K562 (cell line): Measurements from ENCODE around the gene NMNAT2. TPM values are rescaled to one million over a fixed set of nuclear protein-coding genes. Genes with fewer than 3 reads are reported as not detected.

ENCODE experiments used
- ATAC-seq: fragments of 200-7000 bp; cut with Tn5 transposase; 3 replicates; pipeline ENCODE4 v1.9.1; 2020; ENCODE audit warnings: moderate library complexity
- BruUV-seq: library from RNA; stranded (reverse); fragments of 400-500 nt; replicated peaks from 2 replicates; lab custom pipeline; 2021; lab: Mats Ljungman, UMichigan
- CTCF ChIA-PET: fragments of 300-600 bp; formaldehyde crosslinking; extraction: SDS; loops from one replicate; lab custom pipeline; 2021; ENCODE audit warnings: low intra/inter-chr PET ratio; lab: Yijun Ruan, JAX
- POLR2A ChIA-PET: fragments of 300-600, 350-650 bp; sonication (Branson Sonifier 250); formaldehyde crosslinking; extraction: SDS; loops from one replicate; lab custom pipeline; 2021; ENCODE audit warnings: antibody characterized with exemption, inconsistent platforms; lab: Yijun Ruan, JAX
- DNase-seq, 4 experiments: peaks; one replicate each; pipeline versions ENCODE4 v3.0.0 to v3.0.0-alpha.2; 2011 to 2018; ENCODE audit warnings: low spot score in 3 of 4, mixed read lengths in 3 of 4; ENCODE audit errors: extremely low read depth in 1 of 4
- FAIRE-seq: peaks from 2 replicates; lab custom pipeline; 2011; peaks lifted over from hg19 to GRCh38; lab: Jason Lieb, UNC
- H2AFZ ChIP-seq: 2 replicates; pipeline ENCODE4 v1.6.0; 2011; ENCODE audit warnings: low read depth, low read length, control low read depth, inconsistent platforms
- H3K27ac ChIP-seq: fragments of 200-600 bp; 3 replicates; pipeline ENCODE4 v1.8.0; 2011; ENCODE audit warnings: low read depth, mild to moderate bottlenecking, control low read depth, inconsistent platforms, low read length, moderate library complexity, mixed read lengths; ENCODE audit errors: extremely low read depth
- H3K27me3 ChIP-seq, 2 experiments: fragments of 300-600 bp in 1 of 2; 2 replicates in 1 of 2; 3 replicates in 1 of 2; pipeline versions ENCODE4 v1.6.0 to v1.8.0; 2011; ENCODE audit warnings: inconsistent platforms in 2 of 2, low read length in 2 of 2, mild to moderate bottlenecking in 1 of 2, mixed read lengths in 1 of 2, moderate library complexity in 1 of 2; ENCODE audit not compliant: control insufficient read depth in 2 of 2, insufficient read depth in 2 of 2
- H3K36me3 ChIP-seq: fragments of 300-600 bp; 3 replicates; pipeline ENCODE4 v1.8.0; 2011; ENCODE audit warnings: mild to moderate bottlenecking, low read length, inconsistent platforms; ENCODE audit not compliant: control insufficient read depth, insufficient read depth
- H3K4me1 ChIP-seq, 2 experiments: fragments of 200-600 bp in 1 of 2; replicated peaks in 1 of 2; 2 replicates in 1 of 2; 3 replicates in 1 of 2; pipeline versions ENCODE4 v1.5.1 to v1.8.0; 2011; ENCODE audit warnings: inconsistent platforms in 2 of 2, low read length in 2 of 2, mild to moderate bottlenecking in 1 of 2, mixed read lengths in 1 of 2, moderate library complexity in 1 of 2; ENCODE audit not compliant: control insufficient read depth in 2 of 2, insufficient read depth in 2 of 2
- H3K4me2 ChIP-seq: 2 replicates; pipeline ENCODE4 v1.6.1; 2011; ENCODE audit warnings: low read length, control low read depth, inconsistent platforms, mixed read lengths; ENCODE audit not compliant: insufficient read depth
- H3K4me3 ChIP-seq: fragments of 200-600 bp; sonication (generic), shearing (Covaris generic); 2 replicates; pipeline ENCODE4 v1.5.1; 2016; ENCODE audit warnings: control low read depth, inconsistent platforms
- H3K79me2 ChIP-seq: fragments of 200-600 bp; 3 replicates; pipeline ENCODE4 v1.8.0; 2011; ENCODE audit warnings: low read length, inconsistent platforms; ENCODE audit not compliant: control insufficient read depth, insufficient read depth
- H3K9ac ChIP-seq, 2 experiments: 2 replicates each; pipeline versions ENCODE4 v1.6.0 to v1.6.1; 2011; ENCODE audit warnings: low read depth in 2 of 2, low read length in 2 of 2, control low read depth in 1 of 2, inconsistent platforms in 1 of 2, mild to moderate bottlenecking in 1 of 2, mixed read lengths in 1 of 2; ENCODE audit not compliant: insufficient read depth in 1 of 2
- H3K9me1 ChIP-seq: one replicate; pipeline ENCODE4 v1.6.0; 2011; ENCODE audit warnings: inconsistent platforms, mild to moderate bottlenecking, low read length, moderate library complexity; ENCODE audit not compliant: control insufficient read depth, insufficient read depth
- H3K9me3 ChIP-seq: replicated peaks from 2 replicates; pipeline ENCODE4 v1.5.1; 2011; ENCODE audit warnings: low read depth, low read length, inconsistent platforms; ENCODE audit not compliant: control insufficient read depth, insufficient read depth
- H4K20me1 ChIP-seq: replicated peaks from 2 replicates; pipeline ENCODE4 v1.6.1; 2011; ENCODE audit warnings: low read length, inconsistent platforms, mixed read lengths; ENCODE audit not compliant: control insufficient read depth, insufficient read depth
- CTBP1 ChIP-seq: fragments of 450-650 bp; IDR thresholded peaks from 2 replicates; pipeline ENCODE4 v1.6.1; 2016; ENCODE audit warnings: borderline replicate concordance
- FOXK2 ChIP-seq, 2 experiments: fragments of 450-650 bp; IDR thresholded peaks in 1 of 2; conservative IDR thresholded peaks in 1 of 2; 2 replicates each; pipeline ENCODE4 v1.6.1; 2016; ENCODE audit warnings: low read depth in 2 of 2, mild to moderate bottlenecking in 1 of 2
- PHB ChIP-seq: fragments of 250-450 bp; sonication (Bioruptor Pico); IDR thresholded peaks from 2 replicates; pipeline ENCODE4 v1.5.0; 2021
- PTRF ChIP-seq: fragments of 450-650 bp; IDR thresholded peaks from 2 replicates; pipeline ENCODE4 v1.6.1; 2016; ENCODE audit warnings: mild to moderate bottlenecking, missing genetic modification characterization, missing compliant biosample characterization
- SMAD4 ChIP-seq: fragments of 250-450 bp; sonication (Bioruptor Pico); conservative IDR thresholded peaks from 2 replicates; pipeline ENCODE4 v1.8.0; 2021; ENCODE audit warnings: inconsistent platforms, mild to moderate bottlenecking, moderate library complexity
- U2AF2 ChIP-seq: fragments of 200-400 bp; formaldehyde crosslinking; optimal IDR thresholded peaks from 2 replicates; pipeline ENCODE3; 2017; ENCODE audit warnings: low read depth, mild to moderate bottlenecking, low read length
- XRCC3 ChIP-seq: fragments of 450-650 bp; IDR thresholded peaks from 2 replicates; pipeline ENCODE4 v1.6.1; 2017; ENCODE audit warnings: mild to moderate bottlenecking, moderate library complexity
- ZNF384 ChIP-seq: IDR thresholded peaks from 2 replicates; pipeline ENCODE4 v1.6.1; 2012; ENCODE audit warnings: low read depth, low read length, improper control_type of control experiment
- ZNF561 ChIP-seq: fragments of 450-650 bp; formaldehyde crosslinking; conservative IDR thresholded peaks from 2 replicates; pipeline ENCODE4 v1.4.0; 2020; ENCODE audit warnings: mild to moderate bottlenecking, moderate library complexity
- ZNF583 ChIP-seq: fragments of 250-450 bp; sonication (Bioruptor Pico); IDR thresholded peaks from 2 replicates; pipeline ENCODE4 v1.4.0; 2020
- WGBS: fragments of 100-300 bp; shearing (Covaris generic); methylation state at CpG from one replicate; pipeline ENCODE4 v1.1.6; 2016; ENCODE audit warnings: low coverage, mixed read lengths; ENCODE audit not compliant: insufficient coverage; ENCODE audit errors: missing lambda C conversion rate; 5-methylcytosine and 5-hydroxymethylcytosine counted together
- in situ Hi-C: fragments of 300-500 bp; cut with MboI; formaldehyde crosslinking; loops from 4 replicates; pipeline ENCODE4 v1.15.0; 2018; ENCODE audit warnings: inconsistent platforms, mixed read lengths
- intact Hi-C: fragments of 100-400 bp; cut with micrococcal nuclease; formaldehyde crosslinking; loops from 2 replicates; pipeline ENCODE4 v1.14.2; 2022
- polyA plus RNA-seq, 8 experiments: library from polyadenylated mRNA; depleted of rRNA in 4 of 8; stranded (reverse) in 5 of 8; unstranded in 3 of 8; fragments of >200 nt; fragmentation: Nextera tagmentation in 2 of 8; fragmentation: Illumina TruSeq in 1 of 8; extraction: Ambion mirVana in 2 of 8; extraction: Trizol in 1 of 8; gene quantifications; 2 replicates each; pipeline versions ENCODE4 v1.2.1 to v1.2.3, GENCODE V29; 2011 to 2014; ENCODE audit warnings: inconsistent platforms in 1 of 8, missing spikeins in 1 of 8
- total RNA-seq, 7 experiments: library from RNA; depleted of rRNA in 6 of 7; stranded (reverse); fragments of >200 nt in 6 of 7; fragmentation: Illumina TruSeq in 2 of 7; extraction: Trizol in 2 of 7; gene quantifications; 2 replicates each; pipeline versions ENCODE4 v1.2.1 to v1.2.3, GENCODE V29; 2011 to 2021; ENCODE audit warnings: low replicate concordance in 1 of 7
- TF ChIP-seq, protein P1 (sequence below): sonication (generic); formaldehyde crosslinking; IDR thresholded peaks from 2 replicates; pipeline ENCODE4 v1.8.1; 2023; ENCODE audit warnings: mild to moderate bottlenecking, missing genetic modification reagents
- TF ChIP-seq, protein P2 (sequence below): sonication (generic); formaldehyde crosslinking; IDR thresholded peaks from 2 replicates; pipeline ENCODE4 v1.8.0; 2022; ENCODE audit warnings: mild to moderate bottlenecking, missing genetic modification reagents
- TF ChIP-seq, protein P3 (sequence below): fragments of 450-650 bp; IDR thresholded peaks from 2 replicates; pipeline ENCODE4 v1.6.1; 2018; ENCODE audit warnings: mild to moderate bottlenecking, low read depth; ENCODE audit not compliant: partially characterized antibody

NMNAT2 gene
- total and polyA plus RNA-seq, 9 of the 15 experiments (the other 6 are each of a cell fraction or from before 2014, with no cell fraction given) = not detected

DNA sequence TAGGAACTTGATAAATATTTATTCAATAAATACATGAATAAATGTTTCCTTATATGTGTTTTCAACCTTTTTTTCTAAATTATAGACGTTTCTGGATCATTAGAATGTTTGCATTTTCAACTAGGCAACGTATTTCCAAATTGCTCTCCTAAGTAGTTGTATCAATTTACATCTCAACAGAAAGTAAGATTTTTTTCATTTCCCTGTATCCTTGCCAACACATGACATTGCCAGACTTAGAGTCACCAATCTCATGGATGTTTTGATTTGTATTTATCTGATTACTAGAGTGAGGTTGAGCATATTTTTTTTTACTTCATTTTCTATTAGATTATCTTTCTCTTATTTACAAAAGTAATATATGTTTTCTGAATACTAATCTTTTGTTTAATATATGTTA, 31.9 kb upstream of the NMNAT2 start:
- 5% methylated on average over 2 of the region's 2 CpGs for WGBS
- POLR2A ChIA-PET = no interaction called here
- in situ Hi-C loops = no loop called here
- H3K4me1 ChIP-seq = no peaks in the 10 kb centered on the region
- no peaks in the 10 kb centered on the region for H3K36me3 ChIP-seq
- H3K9ac ChIP-seq = no peak overlapping the region
- peaks cover 0 to 4% of the 10 kb centered on the region in 2 experiments; a peak in 1 of 5 replicates for H3K27me3 ChIP-seq
- DNase-seq (no peak), FAIRE-seq (no peak), ATAC-seq (no peak)
- BruUV-seq = no TSS peak
- no peak overlapping the region for H3K27ac ChIP-seq
- H3K9me3 ChIP-seq = no peaks in the 10 kb centered on the region
- H2AFZ ChIP-seq = peak overlapping the region; percentile 75
- H3K4me3 ChIP-seq = no peak overlapping the region
- no peak overlapping the region for H3K4me2 ChIP-seq
- no peak for TF ChIP-seq ZNF384
- TF ChIP-seq ZNF583 (CRISPR knock-in tag) = no peak
- TF ChIP-seq, protein P1, sequence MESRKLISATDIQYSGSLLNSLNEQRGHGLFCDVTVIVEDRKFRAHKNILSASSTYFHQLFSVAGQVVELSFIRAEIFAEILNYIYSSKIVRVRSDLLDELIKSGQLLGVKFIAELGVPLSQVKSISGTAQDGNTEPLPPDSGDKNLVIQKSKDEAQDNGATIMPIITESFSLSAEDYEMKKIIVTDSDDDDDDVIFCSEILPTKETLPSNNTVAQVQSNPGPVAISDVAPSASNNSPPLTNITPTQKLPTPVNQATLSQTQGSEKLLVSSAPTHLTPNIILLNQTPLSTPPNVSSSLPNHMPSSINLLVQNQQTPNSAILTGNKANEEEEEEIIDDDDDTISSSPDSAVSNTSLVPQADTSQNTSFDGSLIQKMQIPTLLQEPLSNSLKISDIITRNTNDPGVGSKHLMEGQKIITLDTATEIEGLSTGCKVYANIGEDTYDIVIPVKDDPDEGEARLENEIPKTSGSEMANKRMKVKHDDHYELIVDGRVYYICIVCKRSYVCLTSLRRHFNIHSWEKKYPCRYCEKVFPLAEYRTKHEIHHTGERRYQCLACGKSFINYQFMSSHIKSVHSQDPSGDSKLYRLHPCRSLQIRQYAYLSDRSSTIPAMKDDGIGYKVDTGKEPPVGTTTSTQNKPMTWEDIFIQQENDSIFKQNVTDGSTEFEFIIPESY (CRISPR knock-in tag) = no peak
- no peak for TF ChIP-seq ZNF561 (CRISPR knock-in tag)
- no peak for TF ChIP-seq PTRF (tag)
- no peak for TF ChIP-seq SMAD4 (CRISPR knock-in tag)
- TF ChIP-seq, protein P2, sequence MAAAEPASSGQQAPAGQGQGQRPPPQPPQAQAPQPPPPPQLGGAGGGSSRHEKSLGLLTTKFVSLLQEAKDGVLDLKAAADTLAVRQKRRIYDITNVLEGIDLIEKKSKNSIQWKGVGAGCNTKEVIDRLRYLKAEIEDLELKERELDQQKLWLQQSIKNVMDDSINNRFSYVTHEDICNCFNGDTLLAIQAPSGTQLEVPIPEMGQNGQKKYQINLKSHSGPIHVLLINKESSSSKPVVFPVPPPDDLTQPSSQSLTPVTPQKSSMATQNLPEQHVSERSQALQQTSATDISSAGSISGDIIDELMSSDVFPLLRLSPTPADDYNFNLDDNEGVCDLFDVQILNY (CRISPR knock-in tag) = no peak
- TF ChIP-seq XRCC3 = no peak
- no peak for TF ChIP-seq CTBP1
- no peak for TF ChIP-seq PHB
- TF ChIP-seq FOXK2 (conservative IDR thresholded peaks at IDR 0.05 in 1 of 2, IDR thresholded peaks at IDR 0.05 in 1 of 2; ENCODE audit: low read depth in 2 of 2) = no peak
- TF ChIP-seq U2AF2 = no peak
- TF ChIP-seq, protein P3, sequence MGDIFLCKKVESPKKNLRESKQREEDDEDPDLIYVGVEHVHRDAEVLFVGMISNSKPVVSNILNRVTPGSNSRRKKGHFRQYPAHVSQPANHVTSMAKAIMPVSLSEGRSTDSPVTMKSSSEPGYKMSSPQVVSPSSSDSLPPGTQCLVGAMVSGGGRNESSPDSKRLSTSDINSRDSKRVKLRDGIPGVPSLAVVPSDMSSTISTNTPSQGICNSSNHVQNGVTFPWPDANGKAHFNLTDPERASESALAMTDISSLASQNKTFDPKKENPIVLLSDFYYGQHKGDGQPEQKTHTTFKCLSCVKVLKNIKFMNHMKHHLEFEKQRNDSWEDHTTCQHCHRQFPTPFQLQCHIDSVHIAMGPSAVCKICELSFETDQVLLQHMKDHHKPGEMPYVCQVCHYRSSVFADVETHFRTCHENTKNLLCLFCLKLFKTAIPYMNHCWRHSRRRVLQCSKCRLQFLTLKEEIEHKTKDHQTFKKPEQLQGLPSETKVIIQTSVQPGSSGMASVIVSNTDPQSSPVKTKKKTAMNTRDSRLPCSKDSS = no peak
- H3K79me2 ChIP-seq = no peaks in the 10 kb centered on the region
- no peaks in the 10 kb centered on the region for H4K20me1 ChIP-seq
- CTCF ChIA-PET = no interaction called here
- H3K9me1 ChIP-seq = no peaks in the 10 kb centered on the region
- intact Hi-C loops = no loop called here
